Heart right ventricle (tissue), 16 donors: ENCODE data around the gene AKAP11. TPM values are rescaled to one million over a fixed set of nuclear protein-coding genes. Genes with fewer than 3 reads are reported as not detected.

Experiments used
- ATAC-seq, 8 donors: fragments of 200-7000 bp; cut with Tn5 transposase; one replicate each; pipeline ENCODE4 v1.9.1; 2020; ENCODE audit warnings: mild to moderate bottlenecking in 8 of 8, moderate library complexity in 8 of 8, moderate number of reproducible peaks in 1 of 8
- DNase-seq, 2 donors: peaks; one replicate each; pipeline ENCODE4 v3.0.0-alpha.2; 2020
- H3K27ac ChIP-seq, 10 donors: fragments of 200-600 bp; sonication (generic) in 2 of 10; one replicate each; pipeline versions ENCODE4 v1.5.0 to v1.8.0; 2020 to 2022; ENCODE audit warnings: mild to moderate bottlenecking in 3 of 10
- H3K27me3 ChIP-seq, 7 donors: fragments of 200-600 bp; one replicate each; pipeline ENCODE4 v1.8.0; 2021 to 2022; ENCODE audit warnings: mild to moderate bottlenecking in 2 of 7
- H3K36me3 ChIP-seq, 9 donors: fragments of 200-600 bp; sonication (generic) in 1 of 9; one replicate each; pipeline versions ENCODE4 v1.5.0 to v1.8.0; 2020 to 2022; ENCODE audit warnings: mild to moderate bottlenecking in 2 of 9
- H3K4me1 ChIP-seq, 9 donors: fragments of 200-600 bp; sonication (generic) in 1 of 9; one replicate each; pipeline versions ENCODE4 v1.5.0 to v1.8.0; 2020 to 2022; ENCODE audit warnings: mild to moderate bottlenecking in 4 of 9
- H3K4me3 ChIP-seq, 10 donors: fragments of 200-600 bp; sonication (generic) in 2 of 10; one replicate each; pipeline versions ENCODE4 v1.5.0 to v1.8.0; 2020 to 2022; ENCODE audit warnings: mild to moderate bottlenecking in 7 of 10, moderate library complexity in 2 of 10
- H3K9me3 ChIP-seq, 11 donors: fragments of 200-600 bp in 10 of 11; sonication (generic) in 2 of 11; one replicate each; pipeline versions ENCODE4 v1.5.0 to v1.8.0; 2013 to 2022; ENCODE audit warnings: mild to moderate bottlenecking in 2 of 11, control low read depth in 1 of 11, moderate library complexity in 1 of 11
- CTCF ChIP-seq, 9 donors: fragments of 200-600 bp; sonication (generic) in 2 of 9; IDR thresholded peaks; one replicate each; pipeline versions ENCODE4 v1.5.0 to v1.8.0; 2021 to 2022; ENCODE audit warnings: antibody characterized with exemption in 9 of 9, mild to moderate bottlenecking in 5 of 9, moderate library complexity in 1 of 9
- WGBS, 2 donors: extraction: QIAGEN DNeasy Blood & Tissue Kit; methylation state at CpG; one replicate each; pipeline ENCODE4 v1.1.7; 2013; ENCODE audit warnings: inconsistent platforms in 1 of 2; 5-methylcytosine and 5-hydroxymethylcytosine counted together
- intact Hi-C, 10 donors: fragments of 100-400 bp; cut with DNase I; formaldehyde crosslinking; loops; one replicate each; pipeline versions ENCODE4 v1.11.1 to v1.14.2; 2022
- polyA plus RNA-seq, 2 donors: library from polyadenylated mRNA; stranded (reverse); fragments of 200-250 nt; gene quantifications; one replicate each; pipeline ENCODE4 v1.2.3, GENCODE V29; 2013
- total RNA-seq, 10 donors: library from RNA; stranded (reverse); fragmentation: NEBNext Ultra II Directional in 3 of 10; extraction: Animal tissue kit (Norgen Biotek cat#: 25700) in 3 of 10; gene quantifications; one replicate each; pipeline versions ENCODE4 v1.2.1 to v1.2.4, GENCODE V29; 2021 to 2023
- donor health status: Arrhythmogenic right ventricular cardiomyopathy.
- donor health status: ischemic (EF 13 %, LVEDD 7.1; RV severe dilation, severe dysfunction).
- donor health status: healthy with polysubstance abuse.
- donor health status: DM: no; HTN: yes; CAD: no.
- donor health status: DM: no; HTN: no; CAD: no.
- donor health status: ischemic (EF 25% LVEDD 6.9; RV normal size, moderate dysfunction).
- donor health status: ischemic (EF 25% LVEDD 5.7; RV mildly dilated, moderate dysfunction).
- donor health status: healthy.
- donor health status: DM: yes; HTN: yes; CAD: no.
- donor health status: Ischemic cardiomyopathy.
- donor health status: ischemic (EF 35%, LVEDD 5.7; RV mildly dilated, moderate dysfunction).
- donor health status: nonischemic (EF 11% LVEDD 7.7; RV severe dilation, severe dysfunction).
- donor health status: DM: yes; HTN: yes; CAD: no.
- donor health status: PGD.
- donor health status: ischemic (EF 29% LVEDD 5.4; RV normal size, mild dysfunction).
- donor health status: nonischemic (EF 23%, LVEDD 6.1; RV moderate dilation, normal function).

Gene AKAP11
- total and polyA plus RNA-seq, 12 donors = 3.6 to 36.2 (median 28.1) TPM

- Histone ChIP-seq H3K9me3 (no peaks in the 10 kb centered on the region), H3K27me3 (no peaks in the 10 kb centered on the region), H3K27ac (no peak overlapping the region), H3K4me3 (no peak overlapping the region), H3K36me3 (no peaks in the 10 kb centered on the region), H3K4me1 (no peaks in the 10 kb centered on the region)
- intact Hi-C loops = no loop called here
- WGBS, 2 donors = 70 to 77% methylated on average over 5 of the region's 5 CpGs
- ATAC-seq = no peak
- DNase-seq = no peak
- no peak for TF ChIP-seq CTCF (IDR thresholded peaks at IDR 0.05)
Measured at GRCh38 chr13:42258747-42259146, 13.2 kb upstream of the AKAP11 start.

DNA sequence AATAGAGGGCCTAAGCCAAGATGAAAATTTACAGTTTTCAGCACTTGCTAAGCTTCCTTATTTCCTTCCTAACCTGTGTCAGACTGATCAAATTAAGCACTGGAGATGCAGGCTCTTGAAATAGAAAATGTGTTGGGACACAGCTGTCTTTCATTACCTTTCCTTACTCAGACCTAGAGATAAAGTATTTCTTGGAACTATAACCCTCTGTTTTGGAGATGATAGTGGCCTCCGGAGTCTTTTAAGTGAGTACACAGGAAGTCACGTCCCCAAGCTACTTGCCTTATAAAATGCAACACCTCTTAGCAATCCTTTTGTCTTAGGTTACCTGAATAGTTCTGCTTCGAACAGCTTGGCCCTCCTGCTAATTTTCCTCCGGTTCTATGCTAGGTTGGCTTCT, 12.4 kb upstream of the AKAP11 start:
- no peak for ATAC-seq
- intact Hi-C loops = no loop called here

GRCh38 chr13:42260903-42261654, 10.9 kb upstream of the AKAP11 start:
- no peak for TF ChIP-seq CTCF (IDR thresholded peaks at IDR 0.05)
- 89 to 90% methylated on average over 8 of the region's 8 CpGs for WGBS, 2 donors
- H3K27ac ChIP-seq = no peak overlapping the region
- H3K36me3 ChIP-seq = no peaks in the 10 kb centered on the region
- intact Hi-C loops = no loop called here
- H3K4me3 ChIP-seq = no peak overlapping the region
- H3K27me3 ChIP-seq = no peaks in the 10 kb centered on the region
- no peaks in the 10 kb centered on the region for H3K9me3 ChIP-seq
- no peak for ATAC-seq
- no peak for DNase-seq
- peaks cover 0 to 3% (median under 1%) of the 10 kb centered on the region in 9 donors for H3K4me1 ChIP-seq

More for the DNA sequence above, 12.4 kb upstream of the AKAP11 start:
- H3K9me3 ChIP-seq = no peaks in the 10 kb centered on the region
- TF ChIP-seq CTCF (IDR thresholded peaks at IDR 0.05) = no peak
- 80 to 84% methylated on average over 4 of the region's 4 CpGs for WGBS, 2 donors
- H3K27me3 ChIP-seq = no peaks in the 10 kb centered on the region
- DNase-seq = no peak
- no peak overlapping the region for H3K27ac ChIP-seq
- H3K4me3 ChIP-seq = no peak overlapping the region
- no peaks in the 10 kb centered on the region for H3K36me3 ChIP-seq
- H3K4me1 ChIP-seq = no peaks in the 10 kb centered on the region

GRCh38 chr13:42266473-42266872, 5.5 kb upstream of the AKAP11 start:
- 31% methylated on average over 3 of the region's 3 CpGs for WGBS, 2 donors
- ATAC-seq = peak in 7 of 8 donors; percentile 25 to 61 (median 41)
- intact Hi-C loops = no loop called here
- Histone ChIP-seq H3K4me1 (peaks cover 0 to 24% (median 11%) of the 10 kb centered on the region in 9 donors), H3K27ac (peak overlapping the region in 6 of 10 donors; percentile 18 to 63 (median 46)), H3K27me3 (no peaks in the 10 kb centered on the region), H3K9me3 (no peaks in the 10 kb centered on the region), H3K4me3 (no peak overlapping the region), H3K36me3 (no peaks in the 10 kb centered on the region)
- DNase-seq = peak in 1 of 2 donors; percentile 11
- no peak for TF ChIP-seq CTCF (IDR thresholded peaks at IDR 0.05)
